Activated naive CD4-positive, alpha-beta T cell treated with anti-CD3 and anti-CD28 coated beads for 36 hours (primary cell): Measurements from ENCODE around the gene MMS19. TPM values are rescaled to one million over a fixed set of nuclear protein-coding genes. Genes with fewer than 3 reads are reported as not detected.
"Not testable (repeated sequence)": the region's sequence is repeated elsewhere in the genome, so short reads cannot be mapped to it uniquely, and the experiment has no call there.

ENCODE experiments used
- CTCF ChIA-PET: fragments of 350-600 bp; sonication (Branson Sonifier 250); formaldehyde crosslinking; loops from one replicate; lab custom pipeline; 2021; ENCODE audit warnings: antibody characterized with exemption; lab: Charles Lee
- DNase-seq: peaks from one replicate; pipeline ENCODE4 v3.0.0-alpha.2; 2020
- H3K27ac Mint-ChIP-seq: one replicate; pipeline ENCODE4 v1.8.0; 2021; ENCODE audit warnings: mild to moderate bottlenecking, mixed read lengths
- H3K27me3 Mint-ChIP-seq: one replicate; pipeline ENCODE4 v1.8.0; 2021; ENCODE audit warnings: low read depth, mixed read lengths
- H3K36me3 Mint-ChIP-seq: one replicate; pipeline ENCODE4 v1.8.0; 2021; ENCODE audit warnings: low read depth, mixed read lengths
- H3K4me1 Mint-ChIP-seq: one replicate; pipeline ENCODE4 v1.8.0; 2021; ENCODE audit warnings: low read depth, mixed read lengths
- H3K4me3 Mint-ChIP-seq: one replicate; pipeline ENCODE4 v1.8.0; 2021; ENCODE audit warnings: mild to moderate bottlenecking, moderate library complexity, mixed read lengths
- H3K9me3 Mint-ChIP-seq: one replicate; pipeline ENCODE4 v1.8.0; 2021; ENCODE audit warnings: mixed read lengths
- intact Hi-C: fragments of 100-400 bp; cut with micrococcal nuclease; formaldehyde crosslinking; loops from one replicate; pipeline ENCODE4 v1.15.1; 2023
- total RNA-seq, 2 experiments: library from RNA; stranded (reverse); gene quantifications; one replicate each; pipeline ENCODE4 v1.2.3, GENCODE V29; 2021

The MMS19 gene
- total RNA-seq, 2 experiments from 2014 or later: 95.0 to 95.6 TPM

DNA sequence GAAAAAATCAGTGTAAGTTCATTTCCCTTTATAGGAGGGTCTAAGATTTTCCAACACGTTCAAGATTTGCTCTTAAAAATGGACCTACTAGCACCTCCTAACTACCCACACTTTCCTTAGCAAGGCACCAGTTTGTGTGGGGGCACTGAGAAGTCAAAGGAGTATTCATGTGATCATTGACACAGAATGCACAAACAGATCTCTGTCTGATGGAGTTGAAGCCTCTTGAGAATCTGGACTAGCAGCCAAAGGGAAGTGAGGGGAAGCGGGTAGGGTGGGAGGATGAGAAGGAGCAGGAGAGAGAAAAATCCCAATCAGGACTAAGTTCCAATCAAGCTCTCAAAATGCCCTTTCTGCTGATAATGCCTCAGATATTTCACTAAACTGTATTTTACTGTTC, 4.1 kb downstream of the MMS19 start:
- no peaks in the 10 kb centered on the region for H3K27me3 Mint-ChIP-seq
- peaks cover 56% of the 10 kb centered on the region for H3K4me1 Mint-ChIP-seq
- H3K4me3 Mint-ChIP-seq: no peak overlapping the region
- H3K36me3 Mint-ChIP-seq: peaks cover 11% of the 10 kb centered on the region
- intact Hi-C loops: no loop called here
- no peaks in the 10 kb centered on the region for H3K9me3 Mint-ChIP-seq
- CTCF ChIA-PET: interaction anchor here (0.8 to 1.1 kb wide), 3 partner anchors 58 to 83 kb away, joined by 3 read pairs; no protein-coding TSS in a partner anchor
- no peak for DNase-seq
- H3K27ac Mint-ChIP-seq: no peak overlapping the region

DNA sequence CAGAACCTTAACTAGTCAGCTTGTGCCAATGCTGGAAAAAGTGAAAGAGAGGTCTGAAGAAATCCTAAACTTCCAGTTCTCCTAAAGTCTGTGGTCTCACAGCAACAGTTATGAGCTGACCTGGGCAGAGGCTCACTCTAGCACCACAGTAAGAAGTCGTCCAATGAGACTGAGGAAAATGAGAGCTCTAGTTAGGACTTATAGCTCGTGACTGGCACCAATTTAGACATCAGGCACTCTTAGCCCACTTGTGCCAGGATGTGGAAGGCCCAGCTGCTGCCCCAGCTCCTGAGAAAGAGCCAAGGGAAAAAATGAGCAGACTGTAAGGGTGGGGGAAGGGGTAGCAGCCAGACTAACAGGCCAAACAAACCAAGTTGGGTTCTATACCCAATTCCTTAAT, 7.6 kb downstream of the MMS19 start:
- no peak overlapping the region for H3K27ac Mint-ChIP-seq
- intact Hi-C loops: no loop called here
- H3K4me3 Mint-ChIP-seq: no peak overlapping the region
- peaks cover 52% of the 10 kb centered on the region for H3K4me1 Mint-ChIP-seq
- no peak for DNase-seq
- H3K27me3 Mint-ChIP-seq: no peaks in the 10 kb centered on the region
- peaks cover 13% of the 10 kb centered on the region for H3K36me3 Mint-ChIP-seq
- H3K9me3 Mint-ChIP-seq: no peaks in the 10 kb centered on the region
- CTCF ChIA-PET: interaction anchor here (1.3 kb wide), 1 partner anchor 64 kb away, joined by 3 read pairs; no protein-coding TSS in a partner anchor

DNA sequence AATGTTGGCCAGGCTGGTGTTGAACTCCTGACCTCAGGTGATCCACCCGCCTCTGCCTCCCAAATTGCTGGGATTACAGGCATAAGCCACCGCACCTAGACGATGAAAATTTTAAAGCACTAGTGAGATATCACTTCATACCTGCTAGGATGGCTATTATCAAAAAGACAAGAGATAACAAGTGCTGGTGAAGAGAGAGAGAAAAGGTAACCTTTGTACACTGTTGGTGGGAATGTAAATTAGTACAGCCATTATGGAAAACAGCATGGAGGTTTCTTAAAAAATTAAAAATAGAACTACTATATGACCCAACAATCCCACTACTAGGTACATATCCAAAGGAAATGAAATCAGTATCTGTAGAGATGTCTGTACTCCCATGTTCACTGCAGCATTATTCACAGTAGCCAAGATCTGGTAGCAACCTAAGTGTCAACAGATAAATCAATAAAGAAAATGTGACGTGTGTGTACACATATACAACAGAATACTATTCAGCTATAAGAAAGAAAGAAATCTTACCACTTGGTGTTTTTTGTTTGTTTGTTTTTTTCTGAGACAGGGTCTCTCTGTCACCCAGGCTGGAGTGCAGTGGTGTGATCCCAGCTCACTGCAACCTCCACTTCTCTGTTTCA, 12.5 kb downstream of the MMS19 start:
- Mint-ChIP-seq H3K9me3 (no peaks in the 10 kb centered on the region), H3K4me3 (no peak overlapping the region), H3K36me3 (peaks cover 13% of the 10 kb centered on the region), H3K4me1 (peaks cover 28% of the 10 kb centered on the region), H3K27me3 (no peaks in the 10 kb centered on the region), H3K27ac (no peak overlapping the region)
- CTCF ChIA-PET: interaction anchor here (0.5 kb wide), 1 partner anchor 68 kb away, joined by 3 read pairs; no protein-coding TSS in a partner anchor
- DNase-seq: no peak
- intact Hi-C loops: no loop called here

DNA sequence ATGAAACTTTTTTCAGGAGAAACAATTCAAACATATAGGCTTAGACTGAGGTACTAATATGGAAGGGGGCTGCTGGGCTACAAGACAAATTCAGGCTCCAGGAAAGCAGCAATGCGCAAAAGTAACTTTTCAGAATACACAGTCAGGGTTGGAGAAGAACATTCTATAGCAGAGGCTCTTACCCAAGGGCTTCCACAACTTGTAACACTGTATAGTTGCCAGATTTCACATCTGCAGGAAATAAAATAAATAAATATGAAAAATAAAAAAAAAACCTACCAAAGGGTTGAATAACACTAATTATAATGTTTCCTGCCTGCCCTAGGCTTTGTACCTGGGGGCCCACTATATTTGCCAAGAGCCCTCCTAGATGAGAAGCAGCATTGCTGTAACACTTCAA, 14.3 kb downstream of the MMS19 start:
- H3K27ac Mint-ChIP-seq: no peak overlapping the region

DNA sequence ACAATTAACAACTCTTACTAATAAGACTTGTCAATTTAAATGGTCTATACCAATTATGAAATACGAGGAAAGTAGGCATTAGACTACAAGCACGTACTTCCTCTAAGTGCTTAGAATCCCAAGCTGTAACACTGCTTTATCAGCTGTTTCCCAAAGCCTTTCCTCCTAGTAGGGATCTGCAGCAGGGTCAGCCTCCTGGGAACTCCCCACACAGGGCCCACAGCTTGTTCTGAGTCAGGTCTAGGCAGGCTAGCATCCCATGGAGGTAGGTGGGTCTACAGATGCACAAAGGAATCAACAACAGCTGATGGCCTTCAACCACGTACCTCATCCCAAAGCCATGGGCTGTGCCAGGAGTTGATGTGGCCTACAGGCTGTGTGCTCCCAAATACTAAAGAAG, 14.7 kb downstream of the MMS19 start:
- no peak overlapping the region for H3K27ac Mint-ChIP-seq

More for the DNA sequence above, 14.3 kb downstream of the MMS19 start:
- H3K27me3 Mint-ChIP-seq: no peaks in the 10 kb centered on the region
- H3K9me3 Mint-ChIP-seq: no peaks in the 10 kb centered on the region
- intact Hi-C loops: no loop called here
- CTCF ChIA-PET: interaction anchor here (0.6 kb wide), 1 partner anchor 10 kb away, joined by 5 read pairs; no protein-coding TSS in a partner anchor
- no peak for DNase-seq
- H3K4me3 Mint-ChIP-seq: no peak overlapping the region
- H3K36me3 Mint-ChIP-seq: peaks cover 21% of the 10 kb centered on the region
- H3K4me1 Mint-ChIP-seq: peaks cover 14% of the 10 kb centered on the region

DNA sequence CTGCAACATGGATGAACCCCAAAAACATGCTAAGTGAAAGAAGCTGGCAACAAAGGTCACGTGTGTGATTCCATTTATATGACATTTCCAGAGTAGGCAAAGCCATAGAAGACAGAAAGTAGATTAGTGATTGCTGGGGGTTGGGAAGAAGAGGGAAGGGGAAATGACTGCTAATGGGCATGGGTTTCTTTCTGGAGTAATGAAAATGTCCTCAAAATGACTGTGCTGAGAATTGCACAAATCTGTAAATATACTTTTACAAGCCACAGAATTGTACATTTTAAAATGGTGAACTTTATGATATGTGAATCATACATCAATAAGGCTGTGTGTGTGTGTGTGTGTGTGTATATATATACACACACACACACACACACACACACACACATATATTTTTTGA, 15.8 kb downstream of the MMS19 start:
- peaks cover 9% of the 10 kb centered on the region for H3K4me1 Mint-ChIP-seq
- DNase-seq: no peak
- peaks cover 25% of the 10 kb centered on the region for H3K36me3 Mint-ChIP-seq
- no peaks in the 10 kb centered on the region for H3K27me3 Mint-ChIP-seq
- no peak overlapping the region for H3K27ac Mint-ChIP-seq
- H3K4me3 Mint-ChIP-seq: no peak overlapping the region
- CTCF ChIA-PET: no interaction called here
- intact Hi-C loops: no loop called here
- H3K9me3 Mint-ChIP-seq: no peaks in the 10 kb centered on the region

More for the DNA sequence above, 14.7 kb downstream of the MMS19 start:
- peaks cover 21% of the 10 kb centered on the region for H3K36me3 Mint-ChIP-seq
- H3K4me1 Mint-ChIP-seq: peaks cover 12% of the 10 kb centered on the region
- DNase-seq: no peak
- intact Hi-C loops: no loop called here
- H3K27me3 Mint-ChIP-seq: no peaks in the 10 kb centered on the region
- H3K4me3 Mint-ChIP-seq: no peak overlapping the region
- CTCF ChIA-PET: no interaction called here
- no peaks in the 10 kb centered on the region for H3K9me3 Mint-ChIP-seq

DNA sequence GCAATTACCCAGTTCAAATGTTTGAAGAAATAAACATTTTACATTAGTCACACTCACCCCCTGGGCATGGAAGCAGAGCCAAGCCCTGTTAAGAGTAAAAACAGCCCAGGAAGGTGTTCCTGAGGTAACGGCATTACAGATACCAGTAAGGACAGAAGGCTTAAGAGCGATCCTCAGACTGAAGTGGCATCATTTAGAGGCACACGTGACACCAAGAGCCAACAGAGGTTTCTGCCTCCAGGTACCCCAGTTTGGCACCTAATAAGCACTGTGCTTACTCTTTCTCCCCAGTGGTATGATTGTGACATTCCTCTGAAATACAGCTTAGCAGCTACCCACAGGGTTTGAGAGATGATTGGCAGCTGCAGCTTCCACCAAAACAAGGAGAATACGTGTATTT, 17.2 kb downstream of the MMS19 start:
- no peak overlapping the region for H3K27ac Mint-ChIP-seq
- DNase-seq: no peak
- no peak overlapping the region for H3K4me3 Mint-ChIP-seq
- CTCF ChIA-PET: no interaction called here
- peaks cover 29% of the 10 kb centered on the region for H3K36me3 Mint-ChIP-seq
- H3K4me1 Mint-ChIP-seq: peaks cover 5% of the 10 kb centered on the region
- no peaks in the 10 kb centered on the region for H3K27me3 Mint-ChIP-seq
- intact Hi-C loops: no loop called here
- H3K9me3 Mint-ChIP-seq: no peaks in the 10 kb centered on the region

DNA sequence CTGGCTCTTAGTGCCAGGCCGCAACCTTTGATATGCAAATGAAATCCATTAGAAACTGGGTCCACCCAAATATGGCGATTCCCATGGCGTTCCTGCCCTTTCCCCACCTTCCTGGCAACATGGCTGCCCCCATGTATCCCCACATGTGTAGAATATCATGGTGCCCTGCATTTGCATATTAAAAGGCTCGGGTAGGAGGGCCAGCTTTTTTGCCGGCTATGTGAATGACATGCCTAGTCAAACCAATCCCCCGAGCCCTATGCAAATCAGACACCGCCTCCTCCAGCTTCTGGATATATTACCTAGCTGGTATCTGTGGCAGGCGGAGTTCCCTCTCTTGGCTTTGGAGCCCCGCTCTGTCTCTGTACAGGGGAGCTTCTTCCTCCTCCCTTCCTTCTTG, 18.3 kb downstream of the MMS19 start:
- no peak for DNase-seq
- CTCF ChIA-PET: no interaction called here

DNA sequence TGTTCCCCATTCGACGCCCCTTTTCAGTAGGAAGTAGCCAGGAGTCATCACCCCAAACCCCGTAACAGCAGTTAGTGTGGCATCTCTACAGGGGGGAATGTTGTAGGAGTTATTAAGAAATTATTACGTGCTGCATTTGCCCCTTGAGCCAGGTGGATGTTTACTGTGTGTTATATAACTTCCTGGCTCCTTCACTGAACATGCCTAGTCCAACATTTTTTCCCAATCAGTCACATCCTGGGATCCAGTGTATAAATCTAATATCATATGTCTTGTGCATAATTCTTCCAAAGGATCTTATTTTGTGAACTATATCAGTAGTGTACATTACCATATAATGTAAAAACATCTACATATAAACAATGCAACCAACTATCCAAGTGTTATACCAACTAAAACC, 18.8 kb downstream of the MMS19 start:
- intact Hi-C loops, H3K4me1 Mint-ChIP-seq: not testable (repeated sequence)

More for the DNA sequence above, 18.3 kb downstream of the MMS19 start:
- Mint-ChIP-seq H3K4me3 (no peak overlapping the region), H3K9me3 (no peaks in the 10 kb centered on the region), H3K27me3 (no peaks in the 10 kb centered on the region), H3K27ac (no peak overlapping the region), H3K4me1 (no peaks in the 10 kb centered on the region), H3K36me3 (peaks cover 38% of the 10 kb centered on the region)
- intact Hi-C loops: no loop called here

DNA sequence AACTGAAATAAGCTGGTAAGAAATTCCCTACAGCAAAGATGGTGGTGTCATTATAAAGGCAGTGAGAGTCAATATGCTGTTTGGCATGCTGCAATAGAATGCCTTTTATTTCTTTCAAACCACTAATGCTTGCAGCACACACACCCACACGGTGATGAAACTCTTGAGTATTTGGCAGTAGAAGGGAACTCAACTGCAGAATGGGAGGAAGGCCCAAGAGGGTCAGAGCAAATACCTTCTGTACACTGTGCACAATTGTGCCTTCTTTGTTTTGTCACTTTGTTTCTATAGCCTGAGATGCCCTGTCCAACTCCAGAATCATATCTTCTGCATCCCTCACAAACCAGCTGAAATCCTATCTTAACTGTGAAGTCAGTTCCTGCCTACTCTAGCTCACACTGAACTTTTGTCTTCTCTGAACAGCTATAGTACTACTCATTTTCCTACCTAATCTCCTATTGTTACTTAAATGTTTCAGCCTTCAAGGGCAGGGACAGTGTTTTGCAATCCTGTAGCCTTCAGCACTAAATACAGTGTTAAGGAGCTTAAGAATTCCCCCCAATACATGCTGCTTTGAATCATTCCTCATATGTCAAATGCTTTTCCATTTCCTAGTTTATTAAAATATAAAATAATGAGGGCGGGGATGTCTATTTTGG, 22.2 kb downstream of the MMS19 start:
- Mint-ChIP-seq H3K9me3 (no peaks in the 10 kb centered on the region), H3K36me3 (peaks cover 45% of the 10 kb centered on the region), H3K4me1 (no peaks in the 10 kb centered on the region), H3K4me3 (no peak overlapping the region), H3K27ac (no peak overlapping the region), H3K27me3 (no peaks in the 10 kb centered on the region)
- DNase-seq: no peak
- intact Hi-C loops: no loop called here
- CTCF ChIA-PET: interaction anchor here (0.8 to 2.4 kb wide), 4 partner anchors 11 to 226 kb away, joined by 3 to 10 read pairs (median 6); no protein-coding TSS in a partner anchor

More for the DNA sequence above, 18.8 kb downstream of the MMS19 start:
- CTCF ChIA-PET, H3K27ac Mint-ChIP-seq, H3K4me3 Mint-ChIP-seq, DNase-seq, H3K9me3 Mint-ChIP-seq, H3K27me3 Mint-ChIP-seq: not testable (repeated sequence)
- peaks cover 40% of the 10 kb centered on the region for H3K36me3 Mint-ChIP-seq

DNA sequence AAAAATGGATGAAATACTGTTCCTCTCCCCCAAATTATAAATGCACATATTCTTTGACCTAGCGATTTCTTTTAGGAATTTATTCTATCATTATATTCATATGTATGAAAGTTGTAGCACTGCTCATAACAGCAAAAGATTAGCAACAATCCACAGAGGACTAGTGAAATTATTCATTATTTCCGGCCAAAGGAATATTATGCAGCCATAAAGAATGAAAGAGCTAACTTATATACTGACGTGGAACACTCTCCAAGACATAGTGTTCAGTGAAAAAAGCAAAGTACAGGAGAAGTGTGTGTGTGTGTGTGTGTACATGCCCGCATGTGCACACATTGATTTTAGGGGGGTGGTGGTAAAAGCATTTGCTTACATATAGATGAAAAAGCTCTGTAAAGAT, 23.3 kb downstream of the MMS19 start:
- intact Hi-C loops: no loop called here
- DNase-seq: no peak
- no peaks in the 10 kb centered on the region for H3K9me3 Mint-ChIP-seq
- H3K4me1 Mint-ChIP-seq: no peaks in the 10 kb centered on the region
- no peaks in the 10 kb centered on the region for H3K27me3 Mint-ChIP-seq
- no peak overlapping the region for H3K27ac Mint-ChIP-seq
- CTCF ChIA-PET: interaction anchor here (0.9 to 1.5 kb wide), 2 partner anchors 8 to 78 kb away, joined by 4 to 5 read pairs; no protein-coding TSS in a partner anchor
- H3K36me3 Mint-ChIP-seq: peaks cover 43% of the 10 kb centered on the region
- no peak overlapping the region for H3K4me3 Mint-ChIP-seq

DNA sequence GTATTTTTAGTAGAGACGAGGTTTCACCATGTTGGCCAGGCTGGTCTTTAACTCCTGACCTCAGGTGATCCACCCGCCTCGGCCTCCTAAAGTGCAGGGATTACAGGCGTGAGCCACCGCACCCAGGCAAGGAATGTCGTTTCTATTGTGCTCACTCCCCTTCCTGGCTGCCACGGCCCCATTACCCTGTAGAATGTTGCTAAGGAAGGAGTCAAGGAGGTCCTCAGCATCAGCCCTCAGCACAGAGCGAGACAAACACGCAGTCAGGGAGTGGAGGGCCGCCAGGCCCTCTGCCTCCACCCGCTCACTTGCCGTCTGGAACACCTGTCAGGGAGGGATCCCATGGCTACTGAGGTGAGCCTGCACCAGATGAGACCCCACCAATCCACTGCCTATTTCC, 29.4 kb downstream of the MMS19 start:
- DNase-seq, intact Hi-C loops, H3K4me3 Mint-ChIP-seq, H3K9me3 Mint-ChIP-seq, H3K4me1 Mint-ChIP-seq, H3K27me3 Mint-ChIP-seq: not testable (repeated sequence)
- Mint-ChIP-seq H3K36me3 (peaks cover 25% of the 10 kb centered on the region), H3K27ac (peak overlapping the region; percentile 22)
- CTCF ChIA-PET: interaction anchor here (1.9 to 5.2 kb wide), 2 partner anchors 31 to 84 kb away, joined by 4 to 63 read pairs; no protein-coding TSS in a partner anchor
